GM19468 (cell line): ENCODE measurements around the gene HOXB6.

Experiments
- ATAC-seq: cut with Tn5 transposase; IDR thresholded peaks from one replicate; pipeline ENCODE4 v1.9.1; 2021; ENCODE audit warnings: mild to moderate bottlenecking, moderate library complexity, moderate number of reproducible peaks; ENCODE audit not compliant: unreplicated experiment; ENCODE audit errors: extremely low read depth

Gene HOXB6

GRCh38 chr17:48611213-48611612 is 6.4 kb upstream of the HOXB6 start:
- ATAC-seq, result no peak

- no peak for ATAC-seq
Observed at GRCh38 chr17:48610282-48611211, 5.8 kb upstream of the HOXB6 start, which contains the start of gene HOXB7. Gene HOXB7 (minus strand): TSS chr17:48611017. CDS start chr17:48610918, 99 bp downstream.

DNA sequence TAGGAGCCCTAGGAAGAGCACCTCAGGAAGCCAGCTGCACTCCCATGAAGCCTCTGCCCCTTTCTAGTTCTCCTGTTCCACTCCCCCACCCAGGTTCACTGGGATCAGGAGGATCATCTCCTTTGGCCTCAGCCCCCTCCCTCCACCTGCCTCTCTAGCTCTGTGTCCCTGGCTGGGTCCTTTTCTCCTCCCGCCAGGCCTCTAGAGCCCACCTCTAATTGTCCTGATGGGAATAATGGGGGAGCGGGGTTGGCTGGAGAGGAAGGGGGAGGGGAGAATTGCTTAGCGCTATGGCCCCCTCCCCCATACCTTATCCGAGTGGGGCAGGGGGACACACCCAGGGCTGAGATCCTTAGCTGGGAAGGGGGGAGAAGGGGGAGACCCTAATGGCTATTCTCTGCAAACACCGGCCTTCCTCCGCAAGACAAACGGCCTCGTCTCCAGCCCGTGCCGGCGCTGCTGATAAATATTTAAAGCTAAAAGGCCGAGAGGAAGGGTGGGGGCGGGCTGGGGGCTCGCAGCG is 5.0 kb upstream of the HOXB6 start:
- ATAC-seq, result no peak

GRCh38 chr17:48609033-48609432 is 4.2 kb upstream of the HOXB6 start:
- ATAC-seq, result no peak

DNA sequence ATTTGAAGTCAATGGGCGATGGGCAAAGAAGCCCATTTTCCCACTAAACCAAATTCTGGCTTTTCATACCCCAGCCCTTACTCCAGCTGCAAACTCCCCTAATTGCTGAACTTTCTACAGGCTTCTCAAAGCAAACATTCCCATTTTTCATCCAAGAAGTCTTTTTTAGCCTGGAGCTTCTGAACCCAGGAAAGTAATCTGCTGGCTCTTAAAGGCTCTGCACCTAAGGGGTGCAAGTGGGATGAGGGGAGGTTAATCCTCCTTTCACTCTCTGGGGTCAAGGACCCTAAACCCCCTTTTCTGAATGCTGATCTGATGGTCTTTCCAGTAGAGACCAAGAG is 3.7 kb upstream of the HOXB6 start:
- ATAC-seq, result no peak

DNA sequence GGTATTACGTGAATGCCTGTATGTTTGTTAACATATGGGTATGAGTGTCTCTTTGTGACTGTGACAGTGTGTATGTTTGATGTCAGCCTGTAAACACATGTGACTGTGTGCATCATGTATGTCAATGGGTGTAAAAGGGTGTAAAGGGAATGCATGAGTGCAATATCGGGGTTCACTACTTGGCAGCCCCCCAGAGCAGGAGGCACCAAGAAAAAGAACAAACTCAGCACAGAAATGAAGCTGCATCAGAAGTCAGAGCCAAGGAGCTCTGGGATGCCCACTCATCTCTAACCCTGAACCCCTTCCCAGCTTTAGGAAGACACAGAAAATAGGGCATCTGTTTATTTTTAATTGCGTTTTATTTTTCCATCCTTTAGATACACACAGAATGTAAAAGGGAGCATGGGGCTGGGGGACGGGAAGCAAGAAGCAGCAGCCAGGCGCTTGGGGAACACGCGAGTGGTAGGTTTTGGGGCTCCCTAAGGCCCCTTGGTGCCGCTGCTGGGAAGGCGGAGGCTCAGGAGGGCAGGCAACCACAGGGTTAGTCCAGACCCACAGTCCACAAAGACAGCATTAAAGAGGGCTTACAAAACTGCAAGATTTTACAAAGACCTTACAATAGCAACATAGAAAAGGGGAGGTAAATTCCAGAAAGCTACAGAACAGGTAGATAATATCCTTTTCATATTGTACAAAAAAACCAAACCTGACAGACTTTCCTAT is 2.3 kb upstream of the HOXB6 start:
- ATAC-seq, result no peak

GRCh38 chr17:48605991-48606891 is 1.5 kb upstream of the HOXB6 start:
- no peak for ATAC-seq

GRCh38 chr17:48605409-48605919 is 678 bp upstream of the HOXB6 start:
- no peak for ATAC-seq

DNA sequence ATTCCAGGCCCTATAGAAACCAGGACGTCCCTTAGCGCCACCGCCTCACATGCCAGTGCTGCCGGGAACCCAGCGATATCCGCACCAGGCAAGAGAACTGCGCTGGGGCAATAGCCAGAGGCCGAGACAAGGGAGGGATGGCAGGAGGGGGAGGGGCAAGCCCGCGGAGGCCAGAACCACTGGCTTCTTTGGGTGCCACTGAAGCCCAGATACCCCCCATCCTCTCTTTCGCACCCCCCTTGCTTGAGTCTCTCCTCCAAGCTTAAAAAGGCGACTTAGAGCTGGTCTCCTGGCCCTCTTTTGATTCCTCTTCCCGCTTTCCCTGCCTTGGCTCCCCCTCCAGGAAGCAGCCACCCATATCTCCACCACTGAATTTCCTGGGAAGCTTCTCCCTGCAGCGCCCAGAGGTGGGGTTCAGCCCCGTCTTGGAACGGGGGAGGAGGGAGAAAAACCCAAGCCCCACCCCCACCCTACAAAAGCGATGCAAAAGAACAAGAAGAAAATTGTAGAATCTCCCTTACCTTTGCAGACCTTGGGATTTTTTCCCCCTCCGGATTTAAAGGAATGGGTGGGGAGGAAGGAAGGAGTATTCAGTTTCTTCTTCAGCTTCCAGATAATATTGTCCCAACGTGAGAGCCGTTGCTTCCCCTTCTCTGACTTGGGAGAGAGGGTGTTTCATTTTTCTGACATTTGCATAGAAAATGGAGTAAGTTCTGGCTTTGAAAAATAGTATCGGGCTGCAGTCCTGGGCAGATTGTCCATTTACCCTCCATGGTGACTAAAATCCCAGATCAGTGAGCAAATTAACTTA is 622 bp downstream of the HOXB6 start:
- ATAC-seq, result no peak

GRCh38 chr17:48601539-48602425 is 3.0 kb downstream of the HOXB6 start:
- ATAC-seq, result no peak

DNA sequence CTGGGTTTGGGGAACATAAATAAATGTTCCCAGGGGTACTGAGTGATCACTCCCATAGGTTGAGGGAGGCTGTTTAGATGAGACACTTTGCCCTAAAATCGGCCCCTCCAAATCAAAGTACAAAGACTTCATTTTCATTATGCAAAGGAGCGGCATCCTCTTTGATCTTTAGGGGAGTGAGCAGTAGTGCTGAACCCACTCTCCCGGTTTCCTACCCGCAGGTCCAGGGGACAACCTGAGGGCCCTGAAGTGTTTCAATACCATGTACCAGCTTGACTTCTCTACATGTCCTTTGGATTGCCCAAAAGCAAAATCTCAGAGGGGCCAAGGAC is 3.6 kb downstream of the HOXB6 start:
- ATAC-seq, result no peak

DNA sequence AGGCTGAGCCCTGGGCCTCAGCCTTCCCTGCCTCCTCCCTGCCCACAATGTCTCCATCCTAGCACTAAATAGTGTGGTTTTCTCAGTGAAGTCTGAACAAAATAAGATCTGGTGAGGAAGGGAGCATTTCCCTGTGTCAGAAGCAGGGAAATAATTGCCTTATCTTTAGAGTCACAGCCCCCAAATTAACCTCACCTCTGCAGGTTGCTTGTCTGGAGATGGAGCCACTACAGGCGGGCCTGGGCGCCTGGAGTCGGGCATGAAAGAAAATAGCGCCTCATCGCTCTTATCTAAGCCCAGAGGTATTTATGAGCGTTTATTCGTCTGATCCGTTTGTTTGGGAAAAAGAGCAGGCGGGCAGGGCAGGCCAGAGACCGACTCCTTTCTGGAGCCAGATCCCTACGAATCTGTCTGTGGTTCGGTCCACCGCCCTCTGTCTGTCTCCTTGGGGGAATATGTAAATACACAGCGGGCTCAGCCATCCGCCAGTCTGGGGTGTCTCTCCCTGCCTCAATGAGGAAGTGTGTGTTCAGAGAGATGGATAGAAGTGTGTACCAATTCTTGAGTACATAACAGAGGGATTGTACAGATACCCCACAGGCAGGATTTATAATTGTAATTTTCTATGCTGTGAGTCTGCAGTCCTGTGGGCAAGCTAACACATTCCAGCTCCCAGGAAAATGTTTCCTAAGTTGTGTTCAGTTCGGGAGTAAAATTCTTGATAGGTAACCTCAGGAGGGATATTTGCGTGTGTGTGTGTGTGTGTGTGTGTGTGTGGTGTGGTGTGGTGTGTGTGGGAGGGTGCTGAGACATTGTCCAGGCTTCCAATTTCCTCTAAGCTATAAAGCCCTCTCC is 4.3 kb downstream of the HOXB6 start:
- no peak for ATAC-seq

- ATAC-seq, result no peak
Observed at GRCh38 chr17:48599354-48599753, 5.4 kb downstream of the HOXB6 start.

DNA sequence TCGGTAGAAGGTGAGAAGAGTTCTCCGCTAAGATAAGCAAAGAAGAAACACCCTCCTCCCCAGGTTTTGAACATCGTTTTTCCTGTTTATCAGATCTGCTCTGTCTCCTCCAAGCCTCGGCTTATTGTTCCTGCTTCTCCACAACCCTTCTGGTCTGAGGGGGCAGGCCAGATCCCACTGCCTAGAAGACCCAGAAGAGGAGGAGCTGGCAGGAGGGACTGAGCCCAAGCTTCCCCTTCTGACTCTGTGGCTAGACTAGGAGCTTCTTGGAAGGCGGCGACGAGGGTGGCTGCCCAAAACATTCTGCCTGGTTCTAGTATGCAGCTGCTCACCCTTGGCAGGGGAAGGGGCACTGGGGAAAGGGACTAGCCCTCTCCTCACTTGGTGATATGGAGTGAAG is 6.0 kb downstream of the HOXB6 start:
- ATAC-seq, result no peak

GRCh38 chr17:48597778-48598631 is 6.8 kb downstream of the HOXB6 start:
- no peak for ATAC-seq

DNA sequence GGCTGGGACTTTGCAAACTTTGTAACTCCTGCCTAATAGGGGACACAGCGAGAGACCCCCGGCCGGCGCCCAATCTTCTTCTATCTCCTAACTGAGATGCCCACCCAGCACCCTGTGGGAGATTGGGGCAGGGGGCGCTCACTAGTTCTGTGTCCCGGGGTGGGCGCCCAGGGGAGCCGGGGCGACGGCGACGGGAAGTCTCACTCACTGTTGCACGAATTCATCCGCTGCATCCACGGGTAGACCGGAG is 7.3 kb downstream of the HOXB6 start:
- no peak for ATAC-seq
